ENCODE data around the gene ANKRD53. TPM values are rescaled to one million over a fixed set of nuclear protein-coding genes. Genes with fewer than 3 reads are reported as not detected.

ANKRD53 gene
- total and polyA plus RNA-seq, 2 donors (not counting 1 experiment from before 2014, with no cell fraction given), result 0.84 TPM

GRCh38 chr2:70946832-70947442 lies 31.5 kb upstream of the ANKRD53 start:
- no peak overlapping the region for H3K4me3 ChIP-seq (ENCODE audit: control extremely low read depth in 1 of 5, extremely low read depth in 1 of 5, insufficient read depth in 1 of 5, low read depth in 2 of 5, low read length in 4 of 5)
- Mint-ChIP-seq H3K27me3 (peaks cover 25% of the 10 kb centered on the region), H3K27ac (no peak overlapping the region), H3K4me1 (peaks cover 11% of the 10 kb centered on the region), H3K4me3 (no peak overlapping the region), H3K9me3 (ENCODE audit: insufficient read depth) (no peaks in the 10 kb centered on the region)
- ChIA-PET CTCF (interaction anchor here (0.6 to 3.9 kb wide), 13 partner anchors 9 to 951 kb away, joined by 3 to 51 read pairs (median 8); partner anchors contain the start of genes ATP6V1B1 and FIGLA), POLR2A (interaction anchor here (0.6 kb wide), 1 partner anchor 35 kb away, joined by 7 read pairs; no protein-coding TSS in a partner anchor)
- intact Hi-C loops (cut with micrococcal nuclease), result loop anchor here (1.0 to 5.0 kb wide), 2 partner anchors 85 to 290 kb away; no protein-coding TSS in a partner anchor
- no peaks in the 10 kb centered on the region for H3K36me3 ChIP-seq (replicated peaks in 1 of 2; ENCODE audit: control extremely low read depth in 1 of 2, control insufficient read depth in 1 of 2, extremely low read depth in 1 of 2, insufficient read depth in 2 of 2, low read length in 1 of 2)
- H3K4me1 ChIP-seq (ENCODE audit: control insufficient read depth in 2 of 2, insufficient read depth in 2 of 2, low read length in 2 of 2), result peaks cover 13 to 14% of the 10 kb centered on the region in 2 donors
- H3K79me2 ChIP-seq (ENCODE audit: control insufficient read depth, insufficient read depth, low read length), result no peaks in the 10 kb centered on the region
- TF ChIP-seq EZH2 (IDR thresholded peaks at IDR 0.05; ENCODE audit: borderline replicate concordance, insufficient read depth, low read depth, low read length, poor library complexity, severe bottlenecking), result no peak
- TF ChIP-seq, protein P1, sequence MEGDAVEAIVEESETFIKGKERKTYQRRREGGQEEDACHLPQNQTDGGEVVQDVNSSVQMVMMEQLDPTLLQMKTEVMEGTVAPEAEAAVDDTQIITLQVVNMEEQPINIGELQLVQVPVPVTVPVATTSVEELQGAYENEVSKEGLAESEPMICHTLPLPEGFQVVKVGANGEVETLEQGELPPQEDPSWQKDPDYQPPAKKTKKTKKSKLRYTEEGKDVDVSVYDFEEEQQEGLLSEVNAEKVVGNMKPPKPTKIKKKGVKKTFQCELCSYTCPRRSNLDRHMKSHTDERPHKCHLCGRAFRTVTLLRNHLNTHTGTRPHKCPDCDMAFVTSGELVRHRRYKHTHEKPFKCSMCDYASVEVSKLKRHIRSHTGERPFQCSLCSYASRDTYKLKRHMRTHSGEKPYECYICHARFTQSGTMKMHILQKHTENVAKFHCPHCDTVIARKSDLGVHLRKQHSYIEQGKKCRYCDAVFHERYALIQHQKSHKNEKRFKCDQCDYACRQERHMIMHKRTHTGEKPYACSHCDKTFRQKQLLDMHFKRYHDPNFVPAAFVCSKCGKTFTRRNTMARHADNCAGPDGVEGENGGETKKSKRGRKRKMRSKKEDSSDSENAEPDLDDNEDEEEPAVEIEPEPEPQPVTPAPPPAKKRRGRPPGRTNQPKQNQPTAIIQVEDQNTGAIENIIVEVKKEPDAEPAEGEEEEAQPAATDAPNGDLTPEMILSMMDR (IDR thresholded peaks at IDR 0.05), result peak; percentile 82
- ATAC-seq (ENCODE audit: low read depth) (no peak), DNase-seq (peak; percentile 68)
- 66% methylated on average over 2 of the region's 8 CpGs for WGBS (ENCODE audit: insufficient coverage)
- no peaks in the 10 kb centered on the region for H3K9me3 ChIP-seq (ENCODE audit: control extremely low read depth in 1 of 3, control insufficient read depth in 2 of 3, insufficient read depth in 1 of 3, low read length in 2 of 3)
- H3K27me3 ChIP-seq (replicated peaks in 1 of 4; ENCODE audit: control extremely low read depth in 1 of 4, control insufficient read depth in 3 of 4, insufficient read depth in 4 of 4, low read length in 3 of 4), result peaks cover 0 to 20% (median 11%) of the 10 kb centered on the region in 4 experiments
- no peak overlapping the region for H3K9ac ChIP-seq (ENCODE audit: low read length)
- no peak overlapping the region for H3K27ac ChIP-seq (ENCODE audit: low read length in 2 of 2)
- peak overlapping the region; percentile 4 for H2AFZ ChIP-seq (ENCODE audit: insufficient read depth, low read depth, low read length, poor library complexity, severe bottlenecking)
- no peaks in the 10 kb centered on the region for H4K20me1 ChIP-seq (ENCODE audit: control insufficient read depth, insufficient read depth, low read length, poor library complexity, severe bottlenecking)
- H3K4me2 ChIP-seq (replicated peaks; ENCODE audit: low read depth, low read length, poor library complexity, severe bottlenecking), result no peak overlapping the region
